Fibroblast of mammary gland (primary cell): ENCODE data around the gene EYA4.

Source experiments
- DNase-seq: peaks from one replicate; pipeline ENCODE4 v3.0.0-alpha.2; 2010; ENCODE audit warnings: low read depth
- H3K4me3 ChIP-seq: 2 replicates; pipeline ENCODE4 v1.5.1; 2011; ENCODE audit warnings: low read depth, mild to moderate bottlenecking, low read length, moderate library complexity; ENCODE audit not compliant: control insufficient read depth
- CTCF ChIP-seq: conservative IDR thresholded peaks from 2 replicates; pipeline ENCODE4 v1.5.1; 2011; ENCODE audit warnings: low read depth, low read length, inconsistent platforms; ENCODE audit not compliant: control insufficient read depth, insufficient read depth

EYA4 gene

GRCh38 chr6:133341607-133342158 is 100.5 kb downstream of the EYA4 start:
- TF ChIP-seq CTCF: no peak
- DNase-seq: no peak
- H3K4me3 ChIP-seq: no peak overlapping the region

GRCh38 chr6:133343220-133343619 is 102.1 kb downstream of the EYA4 start:
- no peak for DNase-seq
- no peak for TF ChIP-seq CTCF
- H3K4me3 ChIP-seq: no peak overlapping the region

- TF ChIP-seq CTCF: no peak
- no peak for DNase-seq
These were observed 107.7 kb downstream of the EYA4 start for GRCh38 chr6:133348846-133349245.

GRCh38 chr6:133350928-133351327 is 109.8 kb downstream of the EYA4 start:
- DNase-seq: no peak
- no peak for TF ChIP-seq CTCF

More at GRCh38 chr6:133348846-133349245, 107.7 kb downstream of the EYA4 start:
- no peak overlapping the region for H3K4me3 ChIP-seq

GRCh38 chr6:133352046-133352445 is 110.9 kb downstream of the EYA4 start:
- no peak for TF ChIP-seq CTCF
- no peak for DNase-seq
- H3K4me3 ChIP-seq: no peak overlapping the region

More at GRCh38 chr6:133350928-133351327, 109.8 kb downstream of the EYA4 start:
- no peak overlapping the region for H3K4me3 ChIP-seq

GRCh38 chr6:133353061-133353460 is 111.9 kb downstream of the EYA4 start:
- no peak for DNase-seq
- TF ChIP-seq CTCF: no peak
- no peak overlapping the region for H3K4me3 ChIP-seq

GRCh38 chr6:133355922-133356321 is 114.8 kb downstream of the EYA4 start:
- no peak for TF ChIP-seq CTCF
- H3K4me3 ChIP-seq: no peak overlapping the region
- no peak for DNase-seq
